ENCODE results near the gene ERC2.

DNA sequence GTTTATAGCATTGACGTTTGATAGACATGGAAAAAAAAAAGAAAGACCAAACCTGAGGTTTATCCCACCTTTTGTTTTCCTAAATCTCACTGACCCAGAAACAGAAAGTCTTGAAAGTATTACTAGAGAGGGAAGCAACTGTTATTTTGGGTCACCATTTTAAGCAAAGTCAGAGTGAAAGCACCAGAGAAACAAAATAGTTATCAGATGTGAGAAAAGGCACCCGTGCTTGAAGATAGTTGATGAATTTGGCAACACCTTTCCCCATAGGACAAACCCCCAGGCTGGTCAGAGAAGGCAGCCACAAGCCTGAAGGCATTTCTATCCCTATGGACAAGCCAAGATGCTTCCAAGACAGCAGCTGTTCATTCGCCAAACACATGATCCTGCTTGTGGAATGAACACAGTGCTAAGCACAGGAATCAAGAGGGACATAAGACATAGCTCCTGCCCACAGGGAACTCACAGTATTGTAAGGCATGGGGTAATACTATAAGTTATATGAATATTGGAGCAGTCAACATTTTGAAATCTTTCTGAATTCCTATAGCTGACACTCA, 170.9 kb downstream of the ERC2 start:
- TF ChIP-seq BHLHE40 (IDR thresholded peaks at IDR 0.05; ENCODE audit: low read depth, low read length) (no peak), RAD21 (conservative IDR thresholded peaks at IDR 0.05 in 1 of 2, IDR thresholded peaks at IDR 0.05 in 1 of 2) (no peak), SREBF2 (IDR thresholded peaks at IDR 0.05) (no peak), POLR2A (IDR thresholded peaks at IDR 0.05; ENCODE audit: low read length) (no peak), TP53 (CRISPR knock-in tag; IDR thresholded peaks at IDR 0.05) (no peak), CBX2 (IDR thresholded peaks at IDR 0.05; ENCODE audit: borderline replicate concordance, low read depth) (no peak), PHF8 (IDR thresholded peaks at IDR 0.05; ENCODE audit: borderline replicate concordance, low read depth) (no peak)
- TF ChIP-seq, protein P1, sequence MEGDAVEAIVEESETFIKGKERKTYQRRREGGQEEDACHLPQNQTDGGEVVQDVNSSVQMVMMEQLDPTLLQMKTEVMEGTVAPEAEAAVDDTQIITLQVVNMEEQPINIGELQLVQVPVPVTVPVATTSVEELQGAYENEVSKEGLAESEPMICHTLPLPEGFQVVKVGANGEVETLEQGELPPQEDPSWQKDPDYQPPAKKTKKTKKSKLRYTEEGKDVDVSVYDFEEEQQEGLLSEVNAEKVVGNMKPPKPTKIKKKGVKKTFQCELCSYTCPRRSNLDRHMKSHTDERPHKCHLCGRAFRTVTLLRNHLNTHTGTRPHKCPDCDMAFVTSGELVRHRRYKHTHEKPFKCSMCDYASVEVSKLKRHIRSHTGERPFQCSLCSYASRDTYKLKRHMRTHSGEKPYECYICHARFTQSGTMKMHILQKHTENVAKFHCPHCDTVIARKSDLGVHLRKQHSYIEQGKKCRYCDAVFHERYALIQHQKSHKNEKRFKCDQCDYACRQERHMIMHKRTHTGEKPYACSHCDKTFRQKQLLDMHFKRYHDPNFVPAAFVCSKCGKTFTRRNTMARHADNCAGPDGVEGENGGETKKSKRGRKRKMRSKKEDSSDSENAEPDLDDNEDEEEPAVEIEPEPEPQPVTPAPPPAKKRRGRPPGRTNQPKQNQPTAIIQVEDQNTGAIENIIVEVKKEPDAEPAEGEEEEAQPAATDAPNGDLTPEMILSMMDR (IDR thresholded peaks at IDR 0.05) = no peak
- TF ChIP-seq, protein P2, sequence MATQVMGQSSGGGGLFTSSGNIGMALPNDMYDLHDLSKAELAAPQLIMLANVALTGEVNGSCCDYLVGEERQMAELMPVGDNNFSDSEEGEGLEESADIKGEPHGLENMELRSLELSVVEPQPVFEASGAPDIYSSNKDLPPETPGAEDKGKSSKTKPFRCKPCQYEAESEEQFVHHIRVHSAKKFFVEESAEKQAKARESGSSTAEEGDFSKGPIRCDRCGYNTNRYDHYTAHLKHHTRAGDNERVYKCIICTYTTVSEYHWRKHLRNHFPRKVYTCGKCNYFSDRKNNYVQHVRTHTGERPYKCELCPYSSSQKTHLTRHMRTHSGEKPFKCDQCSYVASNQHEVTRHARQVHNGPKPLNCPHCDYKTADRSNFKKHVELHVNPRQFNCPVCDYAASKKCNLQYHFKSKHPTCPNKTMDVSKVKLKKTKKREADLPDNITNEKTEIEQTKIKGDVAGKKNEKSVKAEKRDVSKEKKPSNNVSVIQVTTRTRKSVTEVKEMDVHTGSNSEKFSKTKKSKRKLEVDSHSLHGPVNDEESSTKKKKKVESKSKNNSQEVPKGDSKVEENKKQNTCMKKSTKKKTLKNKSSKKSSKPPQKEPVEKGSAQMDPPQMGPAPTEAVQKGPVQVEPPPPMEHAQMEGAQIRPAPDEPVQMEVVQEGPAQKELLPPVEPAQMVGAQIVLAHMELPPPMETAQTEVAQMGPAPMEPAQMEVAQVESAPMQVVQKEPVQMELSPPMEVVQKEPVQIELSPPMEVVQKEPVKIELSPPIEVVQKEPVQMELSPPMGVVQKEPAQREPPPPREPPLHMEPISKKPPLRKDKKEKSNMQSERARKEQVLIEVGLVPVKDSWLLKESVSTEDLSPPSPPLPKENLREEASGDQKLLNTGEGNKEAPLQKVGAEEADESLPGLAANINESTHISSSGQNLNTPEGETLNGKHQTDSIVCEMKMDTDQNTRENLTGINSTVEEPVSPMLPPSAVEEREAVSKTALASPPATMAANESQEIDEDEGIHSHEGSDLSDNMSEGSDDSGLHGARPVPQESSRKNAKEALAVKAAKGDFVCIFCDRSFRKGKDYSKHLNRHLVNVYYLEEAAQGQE (IDR thresholded peaks at IDR 0.05) = no peak
- TF ChIP-seq, protein P3, sequence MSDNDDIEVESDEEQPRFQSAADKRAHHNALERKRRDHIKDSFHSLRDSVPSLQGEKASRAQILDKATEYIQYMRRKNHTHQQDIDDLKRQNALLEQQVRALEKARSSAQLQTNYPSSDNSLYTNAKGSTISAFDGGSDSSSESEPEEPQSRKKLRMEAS (IDR thresholded peaks at IDR 0.05) = no peak
